HCT116 (cell line): Measurements from ENCODE around the gene PDIA2. TPM values are rescaled to one million over a fixed set of nuclear protein-coding genes. Genes with fewer than 3 reads are reported as not detected.

Experiments used
- ATAC-seq: fragments of 200-7000 bp; cut with Tn5 transposase; 2 replicates; pipeline ENCODE4 v1.9.1; 2020; ENCODE audit warnings: mild to moderate bottlenecking, moderate library complexity
- BruUV-seq: library from RNA; stranded (reverse); fragments of 400-500 nt; replicated peaks from 2 replicates; lab custom pipeline; 2021; lab: Mats Ljungman, UMichigan
- CTCF ChIA-PET: fragments of 300-600 bp; sonication (Branson Sonifier 250); formaldehyde crosslinking; loops from one replicate; lab custom pipeline; 2021; ENCODE audit warnings: antibody characterized with exemption; lab: Charles Lee
- POLR2A ChIA-PET: fragments of 300-600, 350-600 bp; sonication (Branson Sonifier 250); formaldehyde crosslinking; loops from one replicate; lab custom pipeline; 2021; ENCODE audit warnings: antibody characterized with exemption; lab: Charles Lee
- RAD21 ChIA-PET, 2 experiments: fragments of 300-600 bp; sonication (Branson Sonifier 250); formaldehyde crosslinking; loops; one replicate each; lab custom pipeline; 2023; ENCODE audit warnings: low total read pairs in 2 of 2; ENCODE audit not compliant: uncharacterized antibody in 2 of 2, unreplicated experiment in 2 of 2, low non-redundant PET in 1 of 2; lab: Charles Lee
- DNase-seq: peaks from one replicate; pipeline ENCODE4 v3.0.0-alpha.2; 2010; ENCODE audit warnings: low read depth, low spot score
- H2AFZ ChIP-seq: fragments of 200-600 bp; shearing (Covaris generic), sonication (generic); 2 replicates; pipeline ENCODE4 v1.6.1; 2017; ENCODE audit warnings: low read depth, mixed run types, mixed read lengths, antibody characterized with exemption, low read length; ENCODE audit not compliant: poor library complexity, severe bottlenecking
- H3K27ac ChIP-seq: 2 replicates; pipeline ENCODE4 v1.5.1; 2012; ENCODE audit warnings: low read depth, low read length
- H3K27me3 ChIP-seq: fragments of 200-600 bp; sonication (generic); 2 replicates; pipeline ENCODE4 v1.6.1; 2016; ENCODE audit warnings: mixed run types, low read length, mixed read lengths; ENCODE audit not compliant: insufficient read depth
- H3K36me3 ChIP-seq, 2 experiments: fragments of 200-500 bp in 1 of 2; fragments of 200-600 bp in 1 of 2; sonication (Bioruptor generic) in 1 of 2; sonication (generic) in 1 of 2; 2 replicates each; pipeline versions ENCODE4 v1.5.1 to v1.6.1; 2014 to 2016; ENCODE audit warnings: low read length in 2 of 2, inconsistent platforms in 1 of 2, mixed read lengths in 1 of 2, mixed run types in 1 of 2; ENCODE audit not compliant: insufficient read depth in 2 of 2, control insufficient read depth in 1 of 2
- H3K4me1 ChIP-seq, 2 experiments: fragments of 200-600 bp in 1 of 2; sonication (generic) in 1 of 2; 2 replicates each; pipeline versions ENCODE4 v1.5.1 to v1.6.1; 2012 to 2017; ENCODE audit warnings: low read length in 2 of 2, inconsistent platforms in 1 of 2, mild to moderate bottlenecking in 1 of 2, mixed read lengths in 1 of 2, mixed run types in 1 of 2, moderate library complexity in 1 of 2; ENCODE audit not compliant: insufficient read depth in 2 of 2, control insufficient read depth in 1 of 2
- H3K4me2 ChIP-seq: fragments of 200-600 bp; sonication (generic); 2 replicates; pipeline ENCODE4 v1.6.1; 2017; ENCODE audit warnings: mixed run types, low read length, mixed read lengths
- H3K4me3 ChIP-seq, 2 experiments: fragments of 200-600 bp in 1 of 2; sonication (generic) in 1 of 2; replicated peaks in 1 of 2; 2 replicates each; pipeline ENCODE4 v1.5.1; 2011 to 2016; ENCODE audit warnings: low read length in 2 of 2, control low read depth in 1 of 2, low read depth in 1 of 2, mild to moderate bottlenecking in 1 of 2, mixed read lengths in 1 of 2, mixed run types in 1 of 2
- H3K79me2 ChIP-seq: fragments of 200-600 bp; sonication (generic); 2 replicates; pipeline ENCODE4 v1.6.1; 2017; ENCODE audit warnings: mild to moderate bottlenecking, mixed run types, low read length, moderate library complexity, mixed read lengths; ENCODE audit not compliant: insufficient read depth
- H3K9ac ChIP-seq: fragments of 200-600 bp; sonication (generic); 2 replicates; pipeline ENCODE4 v1.6.1; 2016; ENCODE audit warnings: low read length, mixed read lengths
- H3K9me2 ChIP-seq: fragments of 200-600 bp; sonication (generic), shearing (Covaris generic); 2 replicates; pipeline ENCODE4 v1.6.1; 2017; ENCODE audit warnings: mixed run types, mild to moderate bottlenecking, moderate library complexity; ENCODE audit not compliant: insufficient read depth
- H3K9me3 ChIP-seq, 2 experiments: fragments of 200-500 bp in 1 of 2; fragments of 200-600 bp in 1 of 2; sonication (Bioruptor generic) in 1 of 2; sonication (generic) in 1 of 2; 2 replicates each; pipeline ENCODE4 v1.6.1; 2014 to 2017; ENCODE audit warnings: low read length in 2 of 2, mixed read lengths in 2 of 2, inconsistent platforms in 1 of 2, low read depth in 1 of 2, mild to moderate bottlenecking in 1 of 2, mixed run types in 1 of 2, moderate library complexity in 1 of 2; ENCODE audit not compliant: control insufficient read depth in 1 of 2, insufficient read depth in 1 of 2
- H4K20me1 ChIP-seq: fragments of 200-600 bp; sonication (generic), shearing (Covaris generic); 2 replicates; pipeline ENCODE4 v1.6.1; 2017; ENCODE audit warnings: mixed run types, mild to moderate bottlenecking, moderate library complexity; ENCODE audit not compliant: insufficient read depth
- ATF3 ChIP-seq: IDR thresholded peaks from 2 replicates; pipeline ENCODE4 v1.6.1; 2012
- SIN3A ChIP-seq: IDR thresholded peaks from 2 replicates; pipeline ENCODE4 v1.6.1; 2012; ENCODE audit warnings: low read depth
- SRF ChIP-seq: IDR thresholded peaks from 2 replicates; pipeline ENCODE4 v1.6.1; 2012; ENCODE audit warnings: low read depth
- ZBTB33 ChIP-seq: IDR thresholded peaks from 2 replicates; pipeline ENCODE4 v1.6.1; 2011; ENCODE audit warnings: mild to moderate bottlenecking, low read length, moderate library complexity; ENCODE audit not compliant: insufficient replicate concordance; ENCODE audit errors: extremely low read depth
- intact Hi-C: fragments of 100-400 bp; cut with micrococcal nuclease; formaldehyde crosslinking; loops from 2 replicates; pipeline ENCODE4 v1.10.0; 2022
- total RNA-seq: library from RNA; stranded (reverse); gene quantifications from one replicate; pipeline ENCODE4 v1.2.1, GENCODE V29; 2021; ENCODE audit not compliant: unreplicated experiment

PDIA2 gene
- total RNA-seq, 1 experiment from 2014 or later = 0.93 TPM

- TF ChIP-seq ZBTB33 = no peak
- TF ChIP-seq, all 23 proteins: peak for 0
Measured at GRCh38 chr16:305916-306626, 23.1 kb downstream of the PDIA2 start (continued).

- H3K36me3 ChIP-seq = no peaks in the 10 kb centered on the region; a peak in 1 of 4 replicates
- intact Hi-C loops = no loop called here
- no peak overlapping the region for H2AFZ ChIP-seq
- H3K9ac ChIP-seq = no peak overlapping the region
- H3K79me2 ChIP-seq = no peaks in the 10 kb centered on the region
- TF ChIP-seq ATF3 (no peak), SIN3A (no peak), SRF (no peak)
- CTCF ChIA-PET = no interaction called here
- H3K9me2 ChIP-seq = no peaks in the 10 kb centered on the region
- DNase-seq (no peak), ATAC-seq (no peak)
- H3K27ac ChIP-seq = no peak overlapping the region
- H4K20me1 ChIP-seq = no peaks in the 10 kb centered on the region
- H3K4me2 ChIP-seq = no peak overlapping the region
- no peak overlapping the region for H3K4me3 ChIP-seq
- no peaks in the 10 kb centered on the region for H3K27me3 ChIP-seq
- POLR2A ChIA-PET = no interaction called here
- H3K9me3 ChIP-seq = no peaks in the 10 kb centered on the region
- no peaks in the 10 kb centered on the region for H3K4me1 ChIP-seq
- RAD21 ChIA-PET = no interaction called here
- BruUV-seq = no TSS peak
Measured at GRCh38 chr16:306911-307370, 24.0 kb downstream of the PDIA2 start.
